OCI-M1 (cell line): Measurements from ENCODE around the gene PRKAR2B.
A peak's percentile ranks its signal among the peaks of the same experiment; 100 is the strongest.
"Not testable (repeated sequence)": the region's sequence is repeated elsewhere in the genome, so short reads cannot be mapped to it uniquely, and the experiment has no call there.

ENCODE experiments used
- DNase-seq: peaks from one replicate; lab custom pipeline; 2025; lab: John Stamatoyannopoulos, UW

PRKAR2B gene

GRCh38 chr7:107119376-107120105 is 75.0 kb downstream of the PRKAR2B start:
- DNase-seq = no peak

- DNase-seq = no peak
Observed at GRCh38 chr7:107122486-107122911, 78.0 kb downstream of the PRKAR2B start.

- DNase-seq = no peak
Observed at GRCh38 chr7:107123392-107123791, 78.9 kb downstream of the PRKAR2B start.

GRCh38 chr7:107125475-107125874 is 81.0 kb downstream of the PRKAR2B start:
- DNase-seq = no peak

GRCh38 chr7:107128217-107128616 is 83.7 kb downstream of the PRKAR2B start:
- DNase-seq = no peak

GRCh38 chr7:107128748-107129147 is 84.2 kb downstream of the PRKAR2B start:
- DNase-seq = no peak

GRCh38 chr7:107130487-107131220 is 86.1 kb downstream of the PRKAR2B start:
- DNase-seq = no peak

- no peak for DNase-seq
Observed at GRCh38 chr7:107133396-107133795, 88.9 kb downstream of the PRKAR2B start.

GRCh38 chr7:107138696-107139420 is 94.4 kb downstream of the PRKAR2B start:
- DNase-seq = no peak

GRCh38 chr7:107143875-107144274 is 99.4 kb downstream of the PRKAR2B start:
- not testable (repeated sequence) for DNase-seq

GRCh38 chr7:107145067-107145838 is 100.7 kb downstream of the PRKAR2B start:
- no peak for DNase-seq

- peak; percentile 46 for DNase-seq
Observed at GRCh38 chr7:107147464-107148393, 103.2 kb downstream of the PRKAR2B start.

GRCh38 chr7:107148721-107149120 is 104.2 kb downstream of the PRKAR2B start:
- DNase-seq = no peak

- no peak for DNase-seq
Observed at GRCh38 chr7:107149863-107150262, 105.4 kb downstream of the PRKAR2B start.

GRCh38 chr7:107150375-107151073 is 106.0 kb downstream of the PRKAR2B start:
- peak; percentile 81 for DNase-seq

GRCh38 chr7:107151538-107151937 is 107.0 kb downstream of the PRKAR2B start:
- no peak for DNase-seq

- no peak for DNase-seq
Observed at GRCh38 chr7:107152011-107152410, 107.5 kb downstream of the PRKAR2B start.

- no peak for DNase-seq
Observed at GRCh38 chr7:107154826-107155225, 110.3 kb downstream of the PRKAR2B start.

GRCh38 chr7:107155726-107156125 is 111.2 kb downstream of the PRKAR2B start:
- DNase-seq = not testable (repeated sequence)

GRCh38 chr7:107157091-107157490 is 112.6 kb downstream of the PRKAR2B start:
- DNase-seq = no peak
